ENCODE measurements around the gene TSHZ2. TPM values are rescaled to one million over a fixed set of nuclear protein-coding genes. Genes with fewer than 3 reads are reported as not detected.
"Not testable (repeated sequence)": the region's sequence is repeated elsewhere in the genome, so short reads cannot be mapped to it uniquely, and the experiment has no call there.

Gene TSHZ2
- total RNA-seq, 2 experiments from 2014 or later, result 0.38 to 0.54 TPM

DNA sequence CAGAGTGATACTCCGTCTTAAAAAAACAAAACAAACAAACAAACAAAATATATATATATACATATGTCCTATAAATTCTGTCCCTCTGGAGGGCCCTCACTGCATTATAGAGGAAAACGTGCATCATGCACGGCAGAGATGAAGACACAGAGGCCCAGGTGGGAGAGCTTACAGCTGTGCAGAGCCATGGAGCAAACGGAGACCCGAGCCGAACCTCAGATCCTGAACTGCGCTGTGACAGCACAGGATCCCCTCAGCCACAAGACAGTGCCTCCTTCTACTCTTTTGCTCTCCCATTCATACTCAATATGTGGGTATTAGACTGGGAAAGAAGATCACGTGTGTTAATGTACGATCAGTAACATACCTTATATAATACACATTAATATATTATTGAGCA lies 539.9 kb downstream of the TSHZ2 start:
- H3K9me3 Mint-ChIP-seq, result no peaks in the 10 kb centered on the region
- ATAC-seq (no peak), DNase-seq (no peak)
- intact Hi-C loops (cut with micrococcal nuclease), result no loop called here
- H3K27me3 Mint-ChIP-seq, result no peaks in the 10 kb centered on the region
- H3K36me3 Mint-ChIP-seq (ENCODE audit: low read depth), result no peaks in the 10 kb centered on the region
- no peak for TF ChIP-seq CTCF (IDR thresholded peaks at IDR 0.05)
- CTCF ChIA-PET, result no interaction called here
- no peak overlapping the region for H3K27ac Mint-ChIP-seq
- POLR2A ChIA-PET, result no interaction called here
- H3K4me3 Mint-ChIP-seq, result no peak overlapping the region
- no peaks in the 10 kb centered on the region for H3K4me1 Mint-ChIP-seq (ENCODE audit: low read depth)

DNA sequence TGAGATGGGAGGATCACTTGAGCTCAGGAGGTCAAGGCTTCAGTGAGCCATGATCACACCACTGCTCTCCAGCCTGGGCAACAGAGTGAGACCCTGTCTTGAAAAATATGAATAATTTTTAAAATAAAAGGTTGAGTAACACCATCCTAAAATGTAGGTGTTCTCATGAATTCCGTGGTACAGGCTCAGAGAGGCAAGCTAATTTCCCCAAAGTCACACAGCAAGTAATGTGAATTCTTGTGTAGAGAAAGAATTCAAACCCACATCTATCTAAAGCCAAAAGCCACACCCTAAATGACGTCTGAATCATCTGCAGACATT lies 541.0 kb downstream of the TSHZ2 start:
- no peak for DNase-seq
- H3K36me3 Mint-ChIP-seq (ENCODE audit: low read depth), result no peaks in the 10 kb centered on the region
- CTCF ChIA-PET, result no interaction called here
- intact Hi-C loops (cut with micrococcal nuclease), result no loop called here
- POLR2A ChIA-PET, result interaction anchor here (0.6 kb wide), 2 partner anchors 41 to 217 kb away, joined by 3 read pairs; no protein-coding TSS in a partner anchor
- H3K27ac Mint-ChIP-seq, result no peak overlapping the region
- H3K9me3 Mint-ChIP-seq, result no peaks in the 10 kb centered on the region
- no peak overlapping the region for H3K4me3 Mint-ChIP-seq
- TF ChIP-seq CTCF (IDR thresholded peaks at IDR 0.05), result no peak
- H3K27me3 Mint-ChIP-seq, result no peaks in the 10 kb centered on the region
- no peaks in the 10 kb centered on the region for H3K4me1 Mint-ChIP-seq (ENCODE audit: low read depth)
- ATAC-seq, result no peak

DNA sequence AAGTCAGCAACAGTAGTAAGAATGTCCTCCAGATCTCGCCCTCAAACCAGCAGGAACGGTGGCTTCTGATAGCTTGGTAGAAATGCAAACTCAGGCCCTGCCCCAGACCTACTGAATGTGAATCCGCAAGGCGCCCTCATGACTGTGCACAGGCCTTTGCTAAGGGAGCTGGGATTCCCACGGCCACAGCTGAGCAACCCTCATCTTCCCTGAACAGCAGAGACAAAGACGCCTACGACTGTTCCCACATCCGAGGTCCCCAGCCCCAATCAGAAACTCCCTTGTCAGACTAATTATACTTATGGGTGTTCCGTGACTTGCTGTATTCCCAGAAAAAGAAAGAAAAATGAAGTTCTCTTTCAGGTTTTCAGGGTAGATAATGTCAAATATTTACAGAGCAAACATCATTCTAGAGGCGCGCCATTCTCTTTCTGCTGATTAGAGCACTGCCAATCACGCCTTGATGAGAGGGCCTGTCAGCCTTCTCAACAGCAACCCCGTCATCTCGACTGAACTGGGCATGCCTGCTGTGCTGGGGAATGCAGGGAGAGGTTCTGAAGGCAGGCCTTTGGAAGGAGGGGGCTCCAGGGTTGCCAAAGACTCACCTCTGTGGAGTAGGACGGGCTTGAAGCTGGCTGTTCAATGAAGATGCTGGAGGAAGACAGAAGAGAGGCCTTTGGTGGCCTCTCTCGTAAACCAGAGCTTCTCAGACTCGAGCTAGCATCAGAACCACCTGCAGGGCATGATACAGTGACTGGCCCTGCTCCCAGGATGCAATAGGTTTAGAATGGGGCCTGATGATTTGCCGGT lies 541.5 kb downstream of the TSHZ2 start:
- H3K36me3 Mint-ChIP-seq (ENCODE audit: low read depth), result no peaks in the 10 kb centered on the region
- H3K9me3 Mint-ChIP-seq, result no peaks in the 10 kb centered on the region
- H3K27me3 Mint-ChIP-seq, result no peaks in the 10 kb centered on the region
- intact Hi-C loops (cut with micrococcal nuclease), result no loop called here
- H3K27ac Mint-ChIP-seq, result no peak overlapping the region
- DNase-seq (no peak), ATAC-seq (no peak)
- no peak overlapping the region for H3K4me3 Mint-ChIP-seq
- no peaks in the 10 kb centered on the region for H3K4me1 Mint-ChIP-seq (ENCODE audit: low read depth)
- ChIA-PET POLR2A (interaction anchor here (0.6 kb wide), 2 partner anchors 40 to 218 kb away, joined by 3 read pairs; no protein-coding TSS in a partner anchor), CTCF (interaction anchor here (1.1 kb wide), 1 partner anchor 34 kb away, joined by 3 read pairs; no protein-coding TSS in a partner anchor)
- TF ChIP-seq CTCF (IDR thresholded peaks at IDR 0.05), result no peak

DNA sequence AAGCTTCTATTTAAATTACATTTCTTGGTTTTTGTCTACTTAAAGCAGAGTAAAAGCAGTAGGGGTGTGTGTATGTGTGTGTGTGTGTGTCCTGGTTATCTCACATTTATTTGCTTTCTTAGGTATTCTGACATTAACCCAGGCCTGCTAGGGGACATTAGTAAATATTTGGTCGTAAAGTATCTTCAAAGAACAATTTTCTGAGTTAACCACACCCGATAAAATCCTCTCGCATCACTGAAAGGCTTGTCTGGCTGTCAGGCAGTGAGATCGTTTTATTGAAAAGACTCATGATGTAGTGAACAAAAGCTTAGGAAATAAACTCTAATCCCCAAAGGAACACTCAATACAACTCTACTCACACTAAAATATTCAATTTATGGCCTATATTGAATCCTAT lies 543.6 kb downstream of the TSHZ2 start:
- Mint-ChIP-seq H3K9me3 (no peaks in the 10 kb centered on the region), H3K4me1 (ENCODE audit: low read depth) (no peaks in the 10 kb centered on the region), H3K4me3 (no peak overlapping the region), H3K27me3 (no peaks in the 10 kb centered on the region), H3K27ac (no peak overlapping the region), H3K36me3 (ENCODE audit: low read depth) (no peaks in the 10 kb centered on the region)
- ATAC-seq (no peak), DNase-seq (no peak)
- TF ChIP-seq CTCF (IDR thresholded peaks at IDR 0.05), result no peak
- ChIA-PET POLR2A (no interaction called here), CTCF (no interaction called here)
- intact Hi-C loops (cut with micrococcal nuclease), result no loop called here

GRCh38 chr20:53517146-53517545 lies 545.0 kb downstream of the TSHZ2 start:
- Mint-ChIP-seq H3K27me3 (no peaks in the 10 kb centered on the region), H3K36me3 (ENCODE audit: low read depth) (no peaks in the 10 kb centered on the region), H3K27ac (no peak overlapping the region), H3K4me3 (no peak overlapping the region), H3K9me3 (no peaks in the 10 kb centered on the region), H3K4me1 (ENCODE audit: low read depth) (no peaks in the 10 kb centered on the region)
- TF ChIP-seq CTCF (IDR thresholded peaks at IDR 0.05), result no peak
- ChIA-PET POLR2A (no interaction called here), CTCF (no interaction called here)
- DNase-seq (no peak), ATAC-seq (no peak)
- intact Hi-C loops (cut with micrococcal nuclease), result no loop called here

- H3K4me1 Mint-ChIP-seq (ENCODE audit: low read depth); H3K27ac Mint-ChIP-seq; DNase-seq; intact Hi-C loops (cut with micrococcal nuclease); ATAC-seq; H3K36me3 Mint-ChIP-seq (ENCODE audit: low read depth); POLR2A ChIA-PET; H3K4me3 Mint-ChIP-seq; H3K27me3 Mint-ChIP-seq; CTCF ChIA-PET; H3K9me3 Mint-ChIP-seq: not testable (repeated sequence)
These were observed 549.3 kb downstream of the TSHZ2 start for GRCh38 chr20:53521421-53521820.
